A673 (cell line): ENCODE results near the gene SUN1. TPM values are rescaled to one million over a fixed set of nuclear protein-coding genes. Genes with fewer than 3 reads are reported as not detected.
A peak's percentile ranks its signal among the peaks of the same experiment; 100 is the strongest.

Source experiments
- BruUV-seq: library from RNA; stranded (reverse); fragments of 400-500 nt; replicated peaks from 2 replicates; lab custom pipeline; 2021; lab: Mats Ljungman, UMichigan
- CTCF ChIA-PET: fragments of 300-600 bp; sonication (Branson Sonifier 250); formaldehyde crosslinking; loops from one replicate; lab custom pipeline; 2022; ENCODE audit warnings: antibody characterized with exemption; lab: Charles Lee
- POLR2A ChIA-PET: fragments of 300-600 bp; sonication (Branson Sonifier 250); formaldehyde crosslinking; loops from one replicate; lab custom pipeline; 2022; ENCODE audit warnings: antibody characterized with exemption; ENCODE audit not compliant: low non-redundant PET; lab: Charles Lee
- DNase-seq: peaks from one replicate; pipeline ENCODE4 v3.0.0-alpha.2; 2015; ENCODE audit warnings: low spot score
- H3K27ac ChIP-seq: fragments of 200-600 bp; sonication (generic); 2 replicates; pipeline ENCODE4 v1.5.1; 2016; ENCODE audit warnings: mixed run types, low read depth, mild to moderate bottlenecking, mixed read lengths, antibody characterized with exemption, low read length; ENCODE audit not compliant: poor library complexity, severe bottlenecking
- H3K27me3 ChIP-seq: fragments of 200-600 bp; sonication (generic); replicated peaks from 2 replicates; pipeline ENCODE4 v1.6.1; 2017; ENCODE audit warnings: mixed run types, low read depth, mild to moderate bottlenecking, mixed read lengths, antibody characterized with exemption, low read length; ENCODE audit not compliant: insufficient read depth, poor library complexity
- H3K36me3 ChIP-seq: fragments of 200-600 bp; sonication (generic); 2 replicates; pipeline ENCODE4 v1.6.1; 2016; ENCODE audit warnings: mixed run types, mild to moderate bottlenecking, mixed read lengths, antibody characterized with exemption, low read length; ENCODE audit not compliant: insufficient read depth, poor library complexity, severe bottlenecking
- H3K4me1 ChIP-seq: fragments of 200-600 bp; sonication (generic); 2 replicates; pipeline ENCODE4 v1.6.1; 2017; ENCODE audit warnings: mixed run types, mild to moderate bottlenecking, mixed read lengths, antibody characterized with exemption, low read length; ENCODE audit not compliant: insufficient read depth, poor library complexity, severe bottlenecking
- H3K4me3 ChIP-seq: fragments of 200-600 bp; sonication (generic); 2 replicates; pipeline ENCODE4 v1.5.1; 2016; ENCODE audit warnings: low read depth, mixed run types, mild to moderate bottlenecking, mixed read lengths, low read length; ENCODE audit not compliant: poor library complexity, severe bottlenecking
- H3K9me3 ChIP-seq: fragments of 200-600 bp; sonication (generic); 2 replicates; pipeline ENCODE4 v1.6.1; 2016; ENCODE audit warnings: mixed run types, low read depth, mild to moderate bottlenecking, mixed read lengths, antibody characterized with exemption, low read length; ENCODE audit not compliant: poor library complexity, severe bottlenecking
- EZH2 ChIP-seq: fragments of 200-600 bp; sonication (generic); IDR thresholded peaks from 2 replicates; pipeline ENCODE4 v1.6.1; 2017; ENCODE audit warnings: borderline replicate concordance, low read depth, mild to moderate bottlenecking, mixed read lengths, antibody characterized with exemption, low read length; ENCODE audit not compliant: poor library complexity, severe bottlenecking
- intact Hi-C: fragments of 100-400 bp; cut with micrococcal nuclease; formaldehyde crosslinking; loops from one replicate; pipeline ENCODE4 v1.10.0; 2022; ENCODE audit not compliant: unreplicated experiment
- total RNA-seq: library from RNA; stranded (reverse); gene quantifications from 2 replicates; pipeline ENCODE4 v1.2.3, GENCODE V29; 2021
- TF ChIP-seq, protein P1 (sequence below): fragments of 300-800, 200-600 bp; sonication (generic); conservative IDR thresholded peaks from 2 replicates; pipeline ENCODE4 v1.5.1; 2017; ENCODE audit warnings: low read depth, mild to moderate bottlenecking, antibody characterized with exemption, low read length, moderate library complexity, mixed read lengths

SUN1 gene
- total RNA-seq, 1 experiment from 2014 or later: 189 TPM

DNA sequence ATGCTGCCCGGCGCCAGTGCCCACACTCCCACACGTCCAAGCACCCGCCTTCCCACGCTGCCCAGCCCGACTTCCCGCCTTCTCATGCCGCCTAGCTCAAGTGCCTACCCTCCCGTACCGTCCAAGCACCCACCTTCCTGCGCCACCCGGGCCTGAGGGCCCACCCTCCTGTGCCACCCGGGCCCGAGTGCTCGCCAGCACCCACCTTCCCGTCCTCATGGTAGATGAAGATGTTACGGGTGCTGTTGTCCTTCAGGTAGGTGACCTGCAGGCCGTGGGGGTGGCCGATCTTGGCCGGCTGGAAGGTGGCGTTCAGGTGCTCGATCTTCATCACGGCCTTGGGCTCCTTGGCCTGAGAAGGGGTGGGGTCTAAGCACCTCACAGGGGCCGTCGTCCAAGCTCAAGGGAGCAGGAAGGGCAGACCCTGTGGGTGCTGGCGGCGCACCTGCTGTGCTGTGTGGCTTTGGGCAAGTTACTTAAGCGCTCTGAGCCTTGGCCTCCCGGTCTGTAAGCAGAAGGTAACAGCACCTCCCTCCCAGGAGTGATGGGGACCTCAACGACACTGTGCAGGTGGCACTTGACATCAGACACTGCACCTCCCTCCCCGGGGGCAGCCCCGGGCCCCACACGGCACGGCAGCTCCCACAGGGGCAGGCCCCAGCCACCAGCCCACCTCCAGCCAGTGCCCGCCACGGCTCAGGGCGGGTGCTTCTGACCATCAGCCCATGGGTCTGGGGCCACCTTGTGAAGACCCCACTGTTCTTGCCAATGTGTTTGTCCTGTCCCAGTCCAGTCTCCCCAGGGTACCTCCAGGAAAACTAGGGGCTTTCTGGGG lies 71.9 kb downstream of the SUN1 start:
- Histone ChIP-seq H3K4me3 (no peak overlapping the region), H3K27me3 (peaks cover 11% of the 10 kb centered on the region), H3K27ac (no peak overlapping the region), H3K9me3 (no peaks in the 10 kb centered on the region), H3K4me1 (peaks cover 16% of the 10 kb centered on the region), H3K36me3 (peaks cover 2% of the 10 kb centered on the region)
- no TSS peak for BruUV-seq
- no peak for TF ChIP-seq EZH2
- TF ChIP-seq, protein P1, sequence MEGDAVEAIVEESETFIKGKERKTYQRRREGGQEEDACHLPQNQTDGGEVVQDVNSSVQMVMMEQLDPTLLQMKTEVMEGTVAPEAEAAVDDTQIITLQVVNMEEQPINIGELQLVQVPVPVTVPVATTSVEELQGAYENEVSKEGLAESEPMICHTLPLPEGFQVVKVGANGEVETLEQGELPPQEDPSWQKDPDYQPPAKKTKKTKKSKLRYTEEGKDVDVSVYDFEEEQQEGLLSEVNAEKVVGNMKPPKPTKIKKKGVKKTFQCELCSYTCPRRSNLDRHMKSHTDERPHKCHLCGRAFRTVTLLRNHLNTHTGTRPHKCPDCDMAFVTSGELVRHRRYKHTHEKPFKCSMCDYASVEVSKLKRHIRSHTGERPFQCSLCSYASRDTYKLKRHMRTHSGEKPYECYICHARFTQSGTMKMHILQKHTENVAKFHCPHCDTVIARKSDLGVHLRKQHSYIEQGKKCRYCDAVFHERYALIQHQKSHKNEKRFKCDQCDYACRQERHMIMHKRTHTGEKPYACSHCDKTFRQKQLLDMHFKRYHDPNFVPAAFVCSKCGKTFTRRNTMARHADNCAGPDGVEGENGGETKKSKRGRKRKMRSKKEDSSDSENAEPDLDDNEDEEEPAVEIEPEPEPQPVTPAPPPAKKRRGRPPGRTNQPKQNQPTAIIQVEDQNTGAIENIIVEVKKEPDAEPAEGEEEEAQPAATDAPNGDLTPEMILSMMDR: no peak
- CTCF ChIA-PET: no interaction called here
- POLR2A ChIA-PET: no interaction called here
- DNase-seq: no peak
- intact Hi-C loops: no loop called here

- no peaks in the 10 kb centered on the region for H3K9me3 ChIP-seq
- ChIA-PET CTCF (no interaction called here), POLR2A (no interaction called here)
- no peak for TF ChIP-seq EZH2
- TF ChIP-seq, protein P1: no peak
- H3K27ac ChIP-seq: no peak overlapping the region
- peak; percentile 41 for DNase-seq
- no peak overlapping the region for H3K4me3 ChIP-seq
- H3K27me3 ChIP-seq: peaks cover 11% of the 10 kb centered on the region
- peaks cover 18% of the 10 kb centered on the region for H3K4me1 ChIP-seq
- no TSS peak for BruUV-seq
- no peaks in the 10 kb centered on the region for H3K36me3 ChIP-seq
- intact Hi-C loops: loop anchor here (5.0 kb wide), 1 partner anchor 277 kb away; no protein-coding TSS in a partner anchor
These were observed 72.6 kb downstream of the SUN1 start for GRCh38 chr7:904847-905246.

- Histone ChIP-seq H3K9me3 (no peaks in the 10 kb centered on the region), H3K27me3 (peaks cover 11% of the 10 kb centered on the region), H3K4me3 (no peak overlapping the region), H3K36me3 (no peaks in the 10 kb centered on the region), H3K27ac (no peak overlapping the region), H3K4me1 (peaks cover 17% of the 10 kb centered on the region)
- TF ChIP-seq, protein P1: no peak
- no peak for TF ChIP-seq EZH2
- ChIA-PET POLR2A (no interaction called here), CTCF (interaction anchor here (0.6 kb wide), 1 partner anchor 58 kb away, joined by 3 read pairs; no protein-coding TSS in a partner anchor)
- no peak for DNase-seq
- intact Hi-C loops: loop anchor here (5.0 kb wide), 1 partner anchor 276 kb away; no protein-coding TSS in a partner anchor
- BruUV-seq: no TSS peak
These were observed 74.5 kb downstream of the SUN1 start for GRCh38 chr7:906776-907157.
